A673 (cell line): ENCODE results near the gene ILKAP. TPM values are rescaled to one million over a fixed set of nuclear protein-coding genes. Genes with fewer than 3 reads are reported as not detected.
A peak's percentile ranks its signal among the peaks of the same experiment; 100 is the strongest.

Experiments
- BruUV-seq: library from RNA; stranded (reverse); fragments of 400-500 nt; replicated peaks from 2 replicates; lab custom pipeline; 2021; lab: Mats Ljungman, UMichigan
- CTCF ChIA-PET: fragments of 300-600 bp; sonication (Branson Sonifier 250); formaldehyde crosslinking; loops from one replicate; lab custom pipeline; 2022; ENCODE audit warnings: antibody characterized with exemption; lab: Charles Lee
- POLR2A ChIA-PET: fragments of 300-600 bp; sonication (Branson Sonifier 250); formaldehyde crosslinking; loops from one replicate; lab custom pipeline; 2022; ENCODE audit warnings: antibody characterized with exemption; ENCODE audit not compliant: low non-redundant PET; lab: Charles Lee
- DNase-seq: peaks from one replicate; pipeline ENCODE4 v3.0.0-alpha.2; 2015; ENCODE audit warnings: low spot score
- H3K27ac ChIP-seq: fragments of 200-600 bp; sonication (generic); 2 replicates; pipeline ENCODE4 v1.5.1; 2016; ENCODE audit warnings: mixed run types, low read depth, mild to moderate bottlenecking, mixed read lengths, antibody characterized with exemption, low read length; ENCODE audit not compliant: poor library complexity, severe bottlenecking
- H3K27me3 ChIP-seq: fragments of 200-600 bp; sonication (generic); replicated peaks from 2 replicates; pipeline ENCODE4 v1.6.1; 2017; ENCODE audit warnings: mixed run types, low read depth, mild to moderate bottlenecking, mixed read lengths, antibody characterized with exemption, low read length; ENCODE audit not compliant: insufficient read depth, poor library complexity
- H3K36me3 ChIP-seq: fragments of 200-600 bp; sonication (generic); 2 replicates; pipeline ENCODE4 v1.6.1; 2016; ENCODE audit warnings: mixed run types, mild to moderate bottlenecking, mixed read lengths, antibody characterized with exemption, low read length; ENCODE audit not compliant: insufficient read depth, poor library complexity, severe bottlenecking
- H3K4me1 ChIP-seq: fragments of 200-600 bp; sonication (generic); 2 replicates; pipeline ENCODE4 v1.6.1; 2017; ENCODE audit warnings: mixed run types, mild to moderate bottlenecking, mixed read lengths, antibody characterized with exemption, low read length; ENCODE audit not compliant: insufficient read depth, poor library complexity, severe bottlenecking
- H3K4me3 ChIP-seq: fragments of 200-600 bp; sonication (generic); 2 replicates; pipeline ENCODE4 v1.5.1; 2016; ENCODE audit warnings: low read depth, mixed run types, mild to moderate bottlenecking, mixed read lengths, low read length; ENCODE audit not compliant: poor library complexity, severe bottlenecking
- H3K9me3 ChIP-seq: fragments of 200-600 bp; sonication (generic); 2 replicates; pipeline ENCODE4 v1.6.1; 2016; ENCODE audit warnings: mixed run types, low read depth, mild to moderate bottlenecking, mixed read lengths, antibody characterized with exemption, low read length; ENCODE audit not compliant: poor library complexity, severe bottlenecking
- CTCF ChIP-seq: fragments of 300-800, 200-600 bp; sonication (generic); conservative IDR thresholded peaks from 2 replicates; pipeline ENCODE4 v1.5.1; 2017; ENCODE audit warnings: low read depth, mild to moderate bottlenecking, antibody characterized with exemption, low read length, moderate library complexity, mixed read lengths
- EZH2 ChIP-seq: fragments of 200-600 bp; sonication (generic); IDR thresholded peaks from 2 replicates; pipeline ENCODE4 v1.6.1; 2017; ENCODE audit warnings: borderline replicate concordance, low read depth, mild to moderate bottlenecking, mixed read lengths, antibody characterized with exemption, low read length; ENCODE audit not compliant: poor library complexity, severe bottlenecking
- intact Hi-C: fragments of 100-400 bp; cut with micrococcal nuclease; formaldehyde crosslinking; loops from one replicate; pipeline ENCODE4 v1.10.0; 2022; ENCODE audit not compliant: unreplicated experiment
- total RNA-seq: library from RNA; stranded (reverse); gene quantifications from 2 replicates; pipeline ENCODE4 v1.2.3, GENCODE V29; 2021

Gene ILKAP
- total RNA-seq, 1 experiment from 2014 or later = 71.6 TPM

GRCh38 chr2:238140040-238140439 lies 63.5 kb downstream of the ILKAP start:
- DNase-seq = no peak
- CTCF ChIA-PET = no interaction called here

GRCh38 chr2:238139196-238140039 lies 64.1 kb downstream of the ILKAP start:
- Histone ChIP-seq H3K9me3 (no peaks in the 10 kb centered on the region), H3K36me3 (no peaks in the 10 kb centered on the region), H3K4me3 (no peak overlapping the region), H3K27me3 (no peaks in the 10 kb centered on the region), H3K27ac (no peak overlapping the region), H3K4me1 (no peaks in the 10 kb centered on the region)
- ChIA-PET CTCF (interaction anchor here (0.9 kb wide), 1 partner anchor 281 kb away, joined by 3 read pairs; no protein-coding TSS in a partner anchor), POLR2A (no interaction called here)
- TF ChIP-seq EZH2 (no peak), CTCF (peak; percentile 66)
- DNase-seq = no peak
- BruUV-seq = no TSS peak
- intact Hi-C loops = no loop called here

More at GRCh38 chr2:238140040-238140439, 63.5 kb downstream of the ILKAP start:
- intact Hi-C loops = no loop called here
- BruUV-seq = no TSS peak
- POLR2A ChIA-PET = no interaction called here
- Histone ChIP-seq H3K4me3 (no peak overlapping the region), H3K9me3 (no peaks in the 10 kb centered on the region), H3K27me3 (no peaks in the 10 kb centered on the region), H3K36me3 (no peaks in the 10 kb centered on the region), H3K27ac (no peak overlapping the region), H3K4me1 (no peaks in the 10 kb centered on the region)
- TF ChIP-seq EZH2 (no peak), CTCF (no peak)

- Histone ChIP-seq H3K27me3 (no peaks in the 10 kb centered on the region), H3K36me3 (no peaks in the 10 kb centered on the region), H3K4me3 (no peak within 1 kb of the TSS), H3K27ac (no peak within 1 kb of the TSS), H3K9me3 (no peaks in the 10 kb centered on the region), H3K4me1 (no peaks in the 10 kb centered on the region)
- intact Hi-C loops = no loop called here
- TF ChIP-seq CTCF (no peak), EZH2 (no peak)
- BruUV-seq = no TSS peak
- ChIA-PET POLR2A (no interaction called here), CTCF (interaction anchor here (0.9 kb wide), 1 partner anchor 280 kb away, joined by 3 read pairs; no protein-coding TSS in a partner anchor)
- DNase-seq = no peak
Measured at GRCh38 chr2:238138331-238139195, 64.9 kb downstream of the ILKAP start, which contains the start of gene KLHL30. KLHL30 (plus strand) TSS chr2:238138668; CDS start chr2:238140755, 2,087 bp downstream.
